ENCODE results near the gene SGCD. TPM values are rescaled to one million over a fixed set of nuclear protein-coding genes. Genes with fewer than 3 reads are reported as not detected.

SGCD gene
- total RNA-seq, 2 experiments from 2014 or later: not detected

GRCh38 chr5:156631005-156631404 lies 304.0 kb downstream of the SGCD start:
- H2AFZ ChIP-seq (ENCODE audit: low read length): no peak overlapping the region
- intact Hi-C loops (cut with micrococcal nuclease; ENCODE audit: unreplicated experiment): no loop called here
- H3K4me1 ChIP-seq (ENCODE audit: insufficient read depth, low read length, poor library complexity, severe bottlenecking): no peaks in the 10 kb centered on the region
- no peaks in the 10 kb centered on the region for H3K9me3 ChIP-seq (ENCODE audit: low read length)
- H3K79me2 ChIP-seq (ENCODE audit: insufficient read depth, low read depth, low read length): no peaks in the 10 kb centered on the region
- BruUV-seq (replicated peaks): no TSS peak
- DNase-seq (ENCODE audit: low spot score): no peak
- TF ChIP-seq CTCF (conservative IDR thresholded peaks at IDR 0.05; ENCODE audit: low read length): no peak
- TF ChIP-seq EZH2phosphoT487 (IDR thresholded peaks at IDR 0.05; ENCODE audit: borderline replicate concordance, low read depth, low read length): no peak
- ChIA-PET POLR2A (interaction anchor here (0.7 kb wide), 1 partner anchor 60 kb away, joined by 4 read pairs; no protein-coding TSS in a partner anchor), CTCF (ENCODE audit: unreplicated experiment) (no interaction called here)
- H3K9me2 ChIP-seq (ENCODE audit: insufficient read depth, low read length): no peaks in the 10 kb centered on the region
- H3K4me3 ChIP-seq (ENCODE audit: low read depth, low read length, poor library complexity, severe bottlenecking): no peak overlapping the region
- no peak overlapping the region for H3K4me2 ChIP-seq (ENCODE audit: low read length)
- no peaks in the 10 kb centered on the region for H4K20me1 ChIP-seq (ENCODE audit: insufficient read depth, low read length)
- no peak overlapping the region for H3K27ac ChIP-seq (ENCODE audit: low read depth, low read length, poor library complexity, severe bottlenecking)
- H3K36me3 ChIP-seq (ENCODE audit: insufficient read depth, low read length): no peaks in the 10 kb centered on the region

- no peak for TF ChIP-seq EZH2phosphoT487 (IDR thresholded peaks at IDR 0.05; ENCODE audit: borderline replicate concordance, low read depth, low read length)
- no peak for TF ChIP-seq CTCF (conservative IDR thresholded peaks at IDR 0.05; ENCODE audit: low read length)
- H3K4me3 ChIP-seq (ENCODE audit: low read depth, low read length, poor library complexity, severe bottlenecking): no peak overlapping the region
- H3K27ac ChIP-seq (ENCODE audit: low read depth, low read length, poor library complexity, severe bottlenecking): no peak overlapping the region
- no peak overlapping the region for H3K4me2 ChIP-seq (ENCODE audit: low read length)
- POLR2A ChIA-PET: interaction anchor here (0.8 to 1.5 kb wide), 2 partner anchors 13 to 18 kb away, joined by 3 to 7 read pairs; no protein-coding TSS in a partner anchor
- CTCF ChIA-PET (ENCODE audit: unreplicated experiment): no interaction called here
- no TSS peak for BruUV-seq (replicated peaks)
- H4K20me1 ChIP-seq (ENCODE audit: insufficient read depth, low read length): no peaks in the 10 kb centered on the region
- H3K36me3 ChIP-seq (ENCODE audit: insufficient read depth, low read length): no peaks in the 10 kb centered on the region
- H3K9me3 ChIP-seq (ENCODE audit: low read length): no peaks in the 10 kb centered on the region
- no peak for DNase-seq (ENCODE audit: low spot score)
- H3K9me2 ChIP-seq (ENCODE audit: insufficient read depth, low read length): no peaks in the 10 kb centered on the region
- H3K4me1 ChIP-seq (ENCODE audit: insufficient read depth, low read length, poor library complexity, severe bottlenecking): no peaks in the 10 kb centered on the region
- intact Hi-C loops (cut with micrococcal nuclease; ENCODE audit: unreplicated experiment): no loop called here
- no peaks in the 10 kb centered on the region for H3K79me2 ChIP-seq (ENCODE audit: insufficient read depth, low read depth, low read length)
- no peak overlapping the region for H2AFZ ChIP-seq (ENCODE audit: low read length)
Observed at GRCh38 chr5:156634301-156634700, 307.3 kb downstream of the SGCD start.

DNA sequence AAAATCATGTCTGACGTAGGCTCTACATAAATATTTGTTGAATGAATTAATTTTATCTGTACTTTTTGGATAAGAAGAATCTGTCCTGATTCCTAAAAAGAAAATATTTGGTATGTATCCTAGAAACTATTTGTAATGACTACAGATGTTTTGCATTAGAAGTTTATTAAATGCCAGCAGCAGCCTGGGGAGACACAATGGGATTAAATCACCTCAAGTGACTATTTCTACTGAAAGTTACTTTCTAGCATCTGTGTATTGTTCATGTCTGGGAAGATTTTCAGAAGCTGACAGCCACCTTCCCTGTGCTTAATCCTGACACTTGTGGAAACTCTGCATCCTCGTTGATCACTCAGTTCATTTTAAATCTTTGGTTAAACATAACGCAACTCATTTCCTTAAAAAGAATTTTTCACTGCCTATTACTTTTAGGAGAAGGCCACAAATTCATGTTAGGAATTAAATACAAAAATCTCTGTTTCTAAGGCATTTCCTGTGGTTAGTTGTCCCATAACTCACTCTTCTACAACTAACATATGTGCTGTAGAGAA lies 313.8 kb downstream of the SGCD start:
- BruUV-seq (replicated peaks): no TSS peak
- Histone ChIP-seq H3K9me2 (ENCODE audit: insufficient read depth, low read length) (no peaks in the 10 kb centered on the region), H3K4me1 (ENCODE audit: insufficient read depth, low read length, poor library complexity, severe bottlenecking) (no peaks in the 10 kb centered on the region), H3K9me3 (ENCODE audit: low read length) (no peaks in the 10 kb centered on the region), H3K79me2 (ENCODE audit: insufficient read depth, low read depth, low read length) (no peaks in the 10 kb centered on the region), H3K36me3 (ENCODE audit: insufficient read depth, low read length) (no peaks in the 10 kb centered on the region), H3K4me3 (ENCODE audit: low read depth, low read length, poor library complexity, severe bottlenecking) (no peak overlapping the region), H4K20me1 (ENCODE audit: insufficient read depth, low read length) (no peaks in the 10 kb centered on the region), H2AFZ (ENCODE audit: low read length) (no peak overlapping the region), H3K27ac (ENCODE audit: low read depth, low read length, poor library complexity, severe bottlenecking) (no peak overlapping the region), H3K4me2 (ENCODE audit: low read length) (no peak overlapping the region)
- CTCF ChIA-PET (ENCODE audit: unreplicated experiment): no interaction called here
- no peak for DNase-seq (ENCODE audit: low spot score)
- TF ChIP-seq CTCF (conservative IDR thresholded peaks at IDR 0.05; ENCODE audit: low read length) (no peak), EZH2phosphoT487 (IDR thresholded peaks at IDR 0.05; ENCODE audit: borderline replicate concordance, low read depth, low read length) (no peak)
- intact Hi-C loops (cut with micrococcal nuclease; ENCODE audit: unreplicated experiment): no loop called here
- POLR2A ChIA-PET: no interaction called here

Data from OCI-LY7 (cell line).